ENCODE results near the gene VDAC2.

- no peak for TF ChIP-seq PREB (CRISPR knock-in tag; IDR thresholded peaks at IDR 0.05; ENCODE audit: borderline replicate concordance)
- no peak for TF ChIP-seq CTCF (IDR thresholded peaks at IDR 0.05)
- no peak for TF ChIP-seq PRDM15 (CRISPR knock-in tag; IDR thresholded peaks at IDR 0.05)
- no peak for TF ChIP-seq KAT7 (CRISPR knock-in tag; IDR thresholded peaks at IDR 0.05; ENCODE audit: borderline replicate concordance)
- no peak for TF ChIP-seq MAX (CRISPR knock-in tag; IDR thresholded peaks at IDR 0.05)
Observed at GRCh38 chr10:75197906-75198305, 12.7 kb upstream of the VDAC2 start.
